ENCODE data around the gene CASTOR1.
A peak's percentile ranks its signal among the peaks of the same experiment; 100 is the strongest.

The CASTOR1 gene

GRCh38 chr22:30297991-30298701 lies 8.8 kb upstream of the CASTOR1 start:
- no peak for DNase-seq

GRCh38 chr22:30297276-30297990 lies 8.1 kb upstream of the CASTOR1 start:
- DNase-seq = no peak

GRCh38 chr22:30296833-30297232 lies 7.5 kb upstream of the CASTOR1 start:
- no peak for DNase-seq

- DNase-seq = no peak
These were observed 7.0 kb upstream of the CASTOR1 start for GRCh38 chr22:30296324-30296723.

GRCh38 chr22:30295576-30295975 lies 6.3 kb upstream of the CASTOR1 start:
- DNase-seq = no peak

GRCh38 chr22:30294830-30295229 lies 5.5 kb upstream of the CASTOR1 start:
- no peak for DNase-seq

- no peak for DNase-seq
These were observed 4.8 kb upstream of the CASTOR1 start for GRCh38 chr22:30294066-30294465.

- no peak for DNase-seq
These were observed 3.7 kb upstream of the CASTOR1 start for GRCh38 chr22:30293026-30293425.

- no peak for DNase-seq
These were observed 3.0 kb upstream of the CASTOR1 start for GRCh38 chr22:30292069-30292970.

- DNase-seq = no peak
These were observed 2.0 kb upstream of the CASTOR1 start for GRCh38 chr22:30291058-30291892.

- DNase-seq = no peak
These were observed 1.2 kb upstream of the CASTOR1 start for GRCh38 chr22:30290342-30291057.

- no peak for DNase-seq
These were observed 642 bp upstream of the CASTOR1 start for GRCh38 chr22:30289980-30290313.

- no peak for DNase-seq
These were observed 725 bp downstream of the CASTOR1 start for GRCh38 chr22:30288419-30289140.

- peak; percentile 95 for DNase-seq
These were observed 1.5 kb downstream of the CASTOR1 start for GRCh38 chr22:30287648-30288418.

GRCh38 chr22:30286813-30287647 lies 2.3 kb downstream of the CASTOR1 start:
- DNase-seq = peak; percentile 97

- no peak for DNase-seq
These were observed 3.0 kb downstream of the CASTOR1 start for GRCh38 chr22:30286331-30286730.

- no peak for DNase-seq
These were observed 3.5 kb downstream of the CASTOR1 start for GRCh38 chr22:30285846-30286200.

GRCh38 chr22:30285176-30285845 lies 4.0 kb downstream of the CASTOR1 start:
- no peak for DNase-seq

GRCh38 chr22:30284666-30285065 lies 4.6 kb downstream of the CASTOR1 start:
- no peak for DNase-seq
